Activated T-helper 17 cell treated with anti-CD3 and anti-CD28 coated beads, Interleukin-2, amount 50 U/mL, for 72 hours (primary cell): Measurements from ENCODE around the gene ERP27. TPM values are rescaled to one million over a fixed set of nuclear protein-coding genes. Genes with fewer than 3 reads are reported as not detected.

Source experiments
- ATAC-seq: fragments of 150-1000 bp; cut with Tn5 transposase; replicated peaks from 2 replicates; pipeline ENCODE4 v1.10.0; 2021; ENCODE audit warnings: mild to moderate bottlenecking, moderate library complexity
- H3K27ac Mint-ChIP-seq: one replicate; pipeline ENCODE4 v1.8.0; 2022; ENCODE audit warnings: mixed read lengths
- H3K27me3 Mint-ChIP-seq: one replicate; pipeline ENCODE4 v1.8.0; 2022; ENCODE audit warnings: mixed read lengths
- H3K36me3 Mint-ChIP-seq: one replicate; pipeline ENCODE4 v1.8.0; 2022; ENCODE audit warnings: low read depth, mild to moderate bottlenecking, mixed read lengths
- H3K4me1 Mint-ChIP-seq: one replicate; pipeline ENCODE4 v1.8.0; 2022; ENCODE audit warnings: mixed read lengths
- H3K4me3 Mint-ChIP-seq: one replicate; pipeline ENCODE4 v1.8.0; 2022; ENCODE audit warnings: mild to moderate bottlenecking, mixed read lengths
- H3K9me3 Mint-ChIP-seq: one replicate; pipeline ENCODE4 v1.8.0; 2022; ENCODE audit warnings: mixed read lengths
- total RNA-seq, 2 donors: library from RNA; stranded (reverse); gene quantifications; one replicate each; pipeline ENCODE4 v1.2.3, GENCODE V29; 2022

ERP27 gene
- total RNA-seq, 2 donors from 2014 or later: 5.2 to 9.4 TPM

GRCh38 chr12:14954269-14954668, 15.9 kb upstream of the ERP27 start:
- Mint-ChIP-seq H3K27ac (peak overlapping the region; percentile 95), H3K9me3 (no peaks in the 10 kb centered on the region), H3K4me3 (peak overlapping the region; percentile 81), H3K36me3 (peaks cover 93% of the 10 kb centered on the region), H3K27me3 (no peaks in the 10 kb centered on the region), H3K4me1 (peaks cover 51% of the 10 kb centered on the region)
- ATAC-seq: no peak

GRCh38 chr12:14953752-14954151, 15.4 kb upstream of the ERP27 start:
- Mint-ChIP-seq H3K27me3 (no peaks in the 10 kb centered on the region), H3K9me3 (no peaks in the 10 kb centered on the region), H3K36me3 (peaks cover 93% of the 10 kb centered on the region), H3K4me3 (peak overlapping the region; percentile 81), H3K27ac (peak overlapping the region; percentile 95), H3K4me1 (peaks cover 56% of the 10 kb centered on the region)
- no peak for ATAC-seq

- H3K36me3 Mint-ChIP-seq: peaks cover 93% of the 10 kb centered on the region
Observed at GRCh38 chr12:14952299-14952921, 14.1 kb upstream of the ERP27 start.

GRCh38 chr12:14951851-14952250, 13.5 kb upstream of the ERP27 start:
- Mint-ChIP-seq H3K9me3 (no peaks in the 10 kb centered on the region), H3K36me3 (peaks cover 93% of the 10 kb centered on the region), H3K4me3 (peak overlapping the region; percentile 81), H3K27ac (peak overlapping the region; percentile 95), H3K4me1 (peaks cover 59% of the 10 kb centered on the region), H3K27me3 (no peaks in the 10 kb centered on the region)
- ATAC-seq: no peak

More at GRCh38 chr12:14952299-14952921, 14.1 kb upstream of the ERP27 start:
- Mint-ChIP-seq H3K27ac (peak overlapping the region; percentile 95), H3K9me3 (no peaks in the 10 kb centered on the region), H3K27me3 (no peaks in the 10 kb centered on the region), H3K4me3 (peak overlapping the region; percentile 81), H3K4me1 (peaks cover 56% of the 10 kb centered on the region)
- ATAC-seq: peak; percentile 67

- peak overlapping the region; percentile 81 for H3K4me3 Mint-ChIP-seq
- peak overlapping the region; percentile 95 for H3K27ac Mint-ChIP-seq
- H3K9me3 Mint-ChIP-seq: no peaks in the 10 kb centered on the region
- H3K4me1 Mint-ChIP-seq: peaks cover 65% of the 10 kb centered on the region
- peak; percentile 23 for ATAC-seq
- H3K27me3 Mint-ChIP-seq: no peaks in the 10 kb centered on the region
- peaks cover 93% of the 10 kb centered on the region for H3K36me3 Mint-ChIP-seq
Observed at GRCh38 chr12:14950982-14951746, 12.8 kb upstream of the ERP27 start.

- Mint-ChIP-seq H3K27ac (peak overlapping the region; percentile 95), H3K4me3 (peak overlapping the region; percentile 81), H3K4me1 (peaks cover 65% of the 10 kb centered on the region), H3K27me3 (no peaks in the 10 kb centered on the region), H3K36me3 (peaks cover 93% of the 10 kb centered on the region), H3K9me3 (no peaks in the 10 kb centered on the region)
- peak; percentile 65 for ATAC-seq
Observed at GRCh38 chr12:14950421-14950820, 12.1 kb upstream of the ERP27 start.

GRCh38 chr12:14949631-14950030, 11.3 kb upstream of the ERP27 start:
- Mint-ChIP-seq H3K27me3 (no peaks in the 10 kb centered on the region), H3K4me1 (peaks cover 68% of the 10 kb centered on the region), H3K27ac (peak overlapping the region; percentile 95), H3K36me3 (peaks cover 98% of the 10 kb centered on the region), H3K9me3 (no peaks in the 10 kb centered on the region), H3K4me3 (peak overlapping the region; percentile 81)
- no peak for ATAC-seq

- Mint-ChIP-seq H3K27ac (peak overlapping the region; percentile 95), H3K27me3 (no peaks in the 10 kb centered on the region), H3K36me3 (peaks cover 98% of the 10 kb centered on the region), H3K4me1 (peaks cover 61% of the 10 kb centered on the region), H3K4me3 (peak overlapping the region; percentile 81), H3K9me3 (no peaks in the 10 kb centered on the region)
- ATAC-seq: peak; percentile 69
Observed at GRCh38 chr12:14948672-14949071, 10.3 kb upstream of the ERP27 start.

- H3K27ac Mint-ChIP-seq: peak overlapping the region; percentile 95
- H3K9me3 Mint-ChIP-seq: no peaks in the 10 kb centered on the region
- ATAC-seq: no peak
- H3K36me3 Mint-ChIP-seq: peaks cover 99% of the 10 kb centered on the region
- H3K4me1 Mint-ChIP-seq: peaks cover 51% of the 10 kb centered on the region
- no peaks in the 10 kb centered on the region for H3K27me3 Mint-ChIP-seq
- peak overlapping the region; percentile 81 for H3K4me3 Mint-ChIP-seq
Observed at GRCh38 chr12:14946861-14947260, 8.5 kb upstream of the ERP27 start.

- Mint-ChIP-seq H3K4me3 (peak overlapping the region; percentile 81), H3K4me1 (peaks cover 44% of the 10 kb centered on the region), H3K27me3 (no peaks in the 10 kb centered on the region), H3K36me3 (peaks cover 98% of the 10 kb centered on the region), H3K9me3 (no peaks in the 10 kb centered on the region), H3K27ac (peak overlapping the region; percentile 95)
- no peak for ATAC-seq
Observed at GRCh38 chr12:14946162-14946561, 7.8 kb upstream of the ERP27 start.

- H3K4me3 Mint-ChIP-seq: no peak overlapping the region
- no peak for ATAC-seq
- H3K4me1 Mint-ChIP-seq: peaks cover 29% of the 10 kb centered on the region
- H3K9me3 Mint-ChIP-seq: no peaks in the 10 kb centered on the region
- H3K27ac Mint-ChIP-seq: peak overlapping the region; percentile 3
- peaks cover 94% of the 10 kb centered on the region for H3K36me3 Mint-ChIP-seq
- no peaks in the 10 kb centered on the region for H3K27me3 Mint-ChIP-seq
Observed at GRCh38 chr12:14942196-14942931, 4.0 kb upstream of the ERP27 start.

- Mint-ChIP-seq H3K27me3 (no peaks in the 10 kb centered on the region), H3K4me3 (no peak overlapping the region), H3K36me3 (peaks cover 93% of the 10 kb centered on the region), H3K27ac (no peak overlapping the region), H3K4me1 (peaks cover 26% of the 10 kb centered on the region), H3K9me3 (no peaks in the 10 kb centered on the region)
- ATAC-seq: no peak
Observed at GRCh38 chr12:14941369-14941768, 3.0 kb upstream of the ERP27 start.

- Mint-ChIP-seq H3K4me3 (no peak overlapping the region), H3K36me3 (peaks cover 87% of the 10 kb centered on the region), H3K27ac (peak overlapping the region; percentile 53), H3K27me3 (no peaks in the 10 kb centered on the region), H3K4me1 (peaks cover 21% of the 10 kb centered on the region), H3K9me3 (no peaks in the 10 kb centered on the region)
- peak; percentile 59 for ATAC-seq
Observed at GRCh38 chr12:14937689-14938088, 648 bp downstream of the ERP27 start.

GRCh38 chr12:14937014-14937413, 1.3 kb downstream of the ERP27 start:
- Mint-ChIP-seq H3K27ac (peak overlapping the region; percentile 53), H3K4me1 (peaks cover 18% of the 10 kb centered on the region), H3K4me3 (no peak overlapping the region), H3K9me3 (no peaks in the 10 kb centered on the region), H3K27me3 (no peaks in the 10 kb centered on the region), H3K36me3 (peaks cover 87% of the 10 kb centered on the region)
- ATAC-seq: no peak
